ENCODE data around the gene KAZN.
"Not testable (repeated sequence)": the region's sequence is repeated elsewhere in the genome, so short reads cannot be mapped to it uniquely, and the experiment has no call there.

The KAZN gene

DNA sequence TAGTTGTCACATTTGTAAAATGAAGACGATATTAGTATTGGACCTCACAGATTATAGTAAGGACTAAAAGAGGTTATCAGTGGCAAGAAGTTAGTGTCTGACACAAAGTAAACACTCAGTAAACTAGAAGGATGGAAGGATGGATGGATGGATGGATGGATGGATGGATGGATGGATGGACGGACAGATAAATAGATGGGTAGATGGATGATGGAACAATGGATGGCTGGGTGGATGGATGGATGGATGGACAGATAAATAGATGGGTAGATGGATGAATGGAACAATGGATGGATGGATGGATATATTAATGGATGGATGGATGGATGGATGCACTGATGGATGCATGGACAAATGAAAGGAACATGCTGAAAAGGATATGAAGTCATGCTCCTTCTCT is 22.3 kb upstream of the KAZN start:
- Histone ChIP-seq H3K4me1 (ENCODE audit: control insufficient read depth, insufficient read depth, low read length) (no peaks in the 10 kb centered on the region), H3K4me3 (ENCODE audit: low read depth, low read length) (no peak overlapping the region), H3K27ac (ENCODE audit: extremely low read depth, low read depth, low read length) (no peak overlapping the region), H3K9me3 (ENCODE audit: control insufficient read depth, insufficient read depth, low read depth, low read length) (no peaks in the 10 kb centered on the region), H3K36me3 (ENCODE audit: control insufficient read depth in 2 of 2, insufficient read depth in 1 of 2, low read length in 2 of 2) (no peaks in the 10 kb centered on the region)
- ChIA-PET POLR2A (no interaction called here), CTCF (interaction anchor here (0.6 kb wide), 1 partner anchor 24 kb away, joined by 6 read pairs; no protein-coding TSS in a partner anchor)
- TF ChIP-seq ZIC2 (tag by site-specific recombination; IDR thresholded peaks at IDR 0.05) = no peak
- TF ChIP-seq ZBTB17 (tag by site-specific recombination; IDR thresholded peaks at IDR 0.05) = peak; percentile 64; the same call in 1 of the 2 replicates
- TF ChIP-seq ZNF777 (tag by site-specific recombination; IDR thresholded peaks at IDR 0.05; ENCODE audit: borderline replicate concordance) = no peak
- TF ChIP-seq ZNF366 (tag by site-specific recombination; conservative IDR thresholded peaks at IDR 0.05) = peak; percentile 86

DNA sequence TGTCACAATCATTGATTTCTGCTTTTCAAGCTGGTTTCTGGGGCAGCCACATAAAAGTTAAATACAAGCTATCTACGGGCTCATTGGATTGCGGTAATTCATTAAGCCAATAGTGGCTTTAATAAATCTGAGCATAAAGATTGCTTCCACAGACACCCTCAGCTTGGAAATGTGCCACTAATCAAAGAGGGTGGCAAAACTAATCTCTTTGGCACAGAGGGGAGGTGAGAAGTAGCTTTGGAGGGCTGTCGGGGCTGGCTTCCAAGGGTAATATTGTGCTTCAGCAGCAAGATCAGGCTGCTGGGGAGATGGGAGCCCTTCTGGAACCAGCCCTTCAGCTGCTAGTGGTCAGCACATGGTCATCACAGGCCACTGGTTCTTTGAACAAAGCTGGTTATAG is 21.2 kb upstream of the KAZN start:
- Histone ChIP-seq H3K9me3 (ENCODE audit: control insufficient read depth, insufficient read depth, low read depth, low read length) (no peaks in the 10 kb centered on the region), H3K36me3 (ENCODE audit: control insufficient read depth in 2 of 2, insufficient read depth in 1 of 2, low read length in 2 of 2) (no peaks in the 10 kb centered on the region), H3K4me1 (ENCODE audit: control insufficient read depth, insufficient read depth, low read length) (no peaks in the 10 kb centered on the region), H3K4me3 (ENCODE audit: low read depth, low read length) (no peak overlapping the region), H3K27ac (ENCODE audit: extremely low read depth, low read depth, low read length) (no peak overlapping the region)
- CTCF ChIA-PET = no interaction called here
- POLR2A ChIA-PET = no interaction called here
- TF ChIP-seq ZNF184 (tag by site-specific recombination; IDR thresholded peaks at IDR 0.05) = no peak
- TF ChIP-seq ZNF548 (tag by site-specific recombination; IDR thresholded peaks at IDR 0.05) = no peak
- no peak for TF ChIP-seq TRIM28 (IDR thresholded peaks at IDR 0.05; ENCODE audit: borderline replicate concordance, low read length)
- TF ChIP-seq SP2 (tag by site-specific recombination; IDR thresholded peaks at IDR 0.05) = no peak
- no peak for TF ChIP-seq WT1 (tag by site-specific recombination; IDR thresholded peaks at IDR 0.05)
- no peak for TF ChIP-seq GFI1B (tag by site-specific recombination; IDR thresholded peaks at IDR 0.05)
- no peak for TF ChIP-seq ZNF529 (tag by site-specific recombination; IDR thresholded peaks at IDR 0.05; ENCODE audit: insufficient replicate concordance)

DNA sequence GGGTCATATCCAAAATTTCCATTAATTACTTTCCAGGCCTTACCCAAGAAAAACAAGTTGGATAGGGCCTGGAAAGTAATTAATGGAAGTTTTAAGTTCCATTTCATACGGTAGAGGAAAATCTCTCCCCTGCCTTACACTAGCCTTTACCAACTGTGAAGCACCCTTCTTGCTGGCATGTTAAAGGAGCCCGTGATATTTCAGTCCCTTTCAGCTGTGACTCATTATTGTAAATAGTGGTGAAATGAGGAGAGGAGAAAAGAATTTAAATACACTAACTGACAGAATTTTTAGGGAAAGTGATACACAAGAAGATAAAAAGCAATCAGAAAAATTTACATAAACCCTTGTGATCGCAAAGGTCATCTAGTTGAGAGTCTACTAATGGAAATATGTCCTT is 20.3 kb upstream of the KAZN start:
- ChIA-PET CTCF (no interaction called here), POLR2A (no interaction called here)
- no peak overlapping the region for H3K27ac ChIP-seq (ENCODE audit: extremely low read depth, low read depth, low read length)
- no peak overlapping the region for H3K4me3 ChIP-seq (ENCODE audit: low read depth, low read length)
- H3K9me3 ChIP-seq (ENCODE audit: control insufficient read depth, insufficient read depth, low read depth, low read length) = no peaks in the 10 kb centered on the region
- H3K4me1 ChIP-seq (ENCODE audit: control insufficient read depth, insufficient read depth, low read length) = no peaks in the 10 kb centered on the region
- no peak for TF ChIP-seq ZBTB48 (tag by site-specific recombination; IDR thresholded peaks at IDR 0.05)
- no peak for TF ChIP-seq ZBTB1 (tag by site-specific recombination; IDR thresholded peaks at IDR 0.05)
- TF ChIP-seq ZNF341 (tag by site-specific recombination; IDR thresholded peaks at IDR 0.05; ENCODE audit: low read depth) = no peak
- H3K36me3 ChIP-seq (ENCODE audit: control insufficient read depth in 2 of 2, insufficient read depth in 1 of 2, low read length in 2 of 2) = no peaks in the 10 kb centered on the region

DNA sequence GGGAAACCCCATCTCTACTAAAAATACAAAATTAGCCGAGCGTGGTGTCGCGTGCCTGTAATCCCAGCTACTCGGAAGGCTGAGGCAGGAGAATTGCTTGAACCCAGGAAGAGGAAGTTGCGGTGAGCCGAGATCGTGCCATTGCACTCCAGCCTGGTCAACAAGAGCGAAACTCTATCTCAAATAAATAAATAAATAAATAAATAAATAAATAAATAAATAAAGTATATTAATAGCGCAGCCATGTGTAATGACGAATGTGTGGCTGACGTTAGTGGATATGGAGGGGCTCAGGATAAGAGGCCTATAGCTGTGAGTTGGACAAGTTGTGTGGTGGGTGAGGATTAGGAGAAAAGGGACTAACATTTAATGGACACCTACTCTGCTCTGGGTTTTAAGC is 18.2 kb upstream of the KAZN start:
- CTCF ChIA-PET = interaction anchor here (0.5 kb wide), 1 partner anchor 21 kb away, joined by 3 read pairs; no protein-coding TSS in a partner anchor
- TF ChIP-seq ZBTB8A (tag by site-specific recombination; IDR thresholded peaks at IDR 0.05) (0 out of 2 replicates have a peak, but pooled peaks have one; percentile 31), ZNF140 (tag by site-specific recombination; IDR thresholded peaks at IDR 0.05) (peak; percentile 10; the same call in 1 of the 2 replicates), ZNF426 (tag by site-specific recombination; IDR thresholded peaks at IDR 0.05) (peak; percentile 45), ZNF555 (tag by site-specific recombination; conservative IDR thresholded peaks at IDR 0.05) (peak; percentile 34), ZNF394 (tag by site-specific recombination; IDR thresholded peaks at IDR 0.05; ENCODE audit: borderline replicate concordance) (peak; percentile 70; the same call in 1 of the 2 replicates), ZNF629 (tag by site-specific recombination; IDR thresholded peaks at IDR 0.05) (0 out of 2 replicates have a peak, but pooled peaks have one; percentile 11)
- TF ChIP-seq, protein P1, sequence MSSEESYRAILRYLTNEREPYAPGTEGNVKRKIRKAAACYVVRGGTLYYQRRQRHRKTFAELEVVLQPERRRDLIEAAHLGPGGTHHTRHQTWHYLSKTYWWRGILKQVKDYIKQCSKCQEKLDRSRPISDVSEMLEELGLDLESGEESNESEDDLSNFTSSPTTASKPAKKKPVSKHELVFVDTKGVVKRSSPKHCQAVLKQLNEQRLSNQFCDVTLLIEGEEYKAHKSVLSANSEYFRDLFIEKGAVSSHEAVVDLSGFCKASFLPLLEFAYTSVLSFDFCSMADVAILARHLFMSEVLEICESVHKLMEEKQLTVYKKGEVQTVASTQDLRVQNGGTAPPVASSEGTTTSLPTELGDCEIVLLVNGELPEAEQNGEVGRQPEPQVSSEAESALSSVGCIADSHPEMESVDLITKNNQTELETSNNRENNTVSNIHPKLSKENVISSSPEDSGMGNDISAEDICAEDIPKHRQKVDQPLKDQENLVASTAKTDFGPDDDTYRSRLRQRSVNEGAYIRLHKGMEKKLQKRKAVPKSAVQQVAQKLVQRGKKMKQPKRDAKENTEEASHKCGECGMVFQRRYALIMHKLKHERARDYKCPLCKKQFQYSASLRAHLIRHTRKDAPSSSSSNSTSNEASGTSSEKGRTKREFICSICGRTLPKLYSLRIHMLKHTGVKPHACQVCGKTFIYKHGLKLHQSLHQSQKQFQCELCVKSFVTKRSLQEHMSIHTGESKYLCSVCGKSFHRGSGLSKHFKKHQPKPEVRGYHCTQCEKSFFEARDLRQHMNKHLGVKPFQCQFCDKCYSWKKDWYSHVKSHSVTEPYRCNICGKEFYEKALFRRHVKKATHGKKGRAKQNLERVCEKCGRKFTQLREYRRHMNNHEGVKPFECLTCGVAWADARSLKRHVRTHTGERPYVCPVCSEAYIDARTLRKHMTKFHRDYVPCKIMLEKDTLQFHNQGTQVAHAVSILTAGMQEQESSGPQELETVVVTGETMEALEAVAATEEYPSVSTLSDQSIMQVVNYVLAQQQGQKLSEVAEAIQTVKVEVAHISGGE (tag by site-specific recombination; conservative IDR thresholded peaks at IDR 0.05; ENCODE audit: low read depth) = peak; percentile 49
- TF ChIP-seq, protein P2, sequence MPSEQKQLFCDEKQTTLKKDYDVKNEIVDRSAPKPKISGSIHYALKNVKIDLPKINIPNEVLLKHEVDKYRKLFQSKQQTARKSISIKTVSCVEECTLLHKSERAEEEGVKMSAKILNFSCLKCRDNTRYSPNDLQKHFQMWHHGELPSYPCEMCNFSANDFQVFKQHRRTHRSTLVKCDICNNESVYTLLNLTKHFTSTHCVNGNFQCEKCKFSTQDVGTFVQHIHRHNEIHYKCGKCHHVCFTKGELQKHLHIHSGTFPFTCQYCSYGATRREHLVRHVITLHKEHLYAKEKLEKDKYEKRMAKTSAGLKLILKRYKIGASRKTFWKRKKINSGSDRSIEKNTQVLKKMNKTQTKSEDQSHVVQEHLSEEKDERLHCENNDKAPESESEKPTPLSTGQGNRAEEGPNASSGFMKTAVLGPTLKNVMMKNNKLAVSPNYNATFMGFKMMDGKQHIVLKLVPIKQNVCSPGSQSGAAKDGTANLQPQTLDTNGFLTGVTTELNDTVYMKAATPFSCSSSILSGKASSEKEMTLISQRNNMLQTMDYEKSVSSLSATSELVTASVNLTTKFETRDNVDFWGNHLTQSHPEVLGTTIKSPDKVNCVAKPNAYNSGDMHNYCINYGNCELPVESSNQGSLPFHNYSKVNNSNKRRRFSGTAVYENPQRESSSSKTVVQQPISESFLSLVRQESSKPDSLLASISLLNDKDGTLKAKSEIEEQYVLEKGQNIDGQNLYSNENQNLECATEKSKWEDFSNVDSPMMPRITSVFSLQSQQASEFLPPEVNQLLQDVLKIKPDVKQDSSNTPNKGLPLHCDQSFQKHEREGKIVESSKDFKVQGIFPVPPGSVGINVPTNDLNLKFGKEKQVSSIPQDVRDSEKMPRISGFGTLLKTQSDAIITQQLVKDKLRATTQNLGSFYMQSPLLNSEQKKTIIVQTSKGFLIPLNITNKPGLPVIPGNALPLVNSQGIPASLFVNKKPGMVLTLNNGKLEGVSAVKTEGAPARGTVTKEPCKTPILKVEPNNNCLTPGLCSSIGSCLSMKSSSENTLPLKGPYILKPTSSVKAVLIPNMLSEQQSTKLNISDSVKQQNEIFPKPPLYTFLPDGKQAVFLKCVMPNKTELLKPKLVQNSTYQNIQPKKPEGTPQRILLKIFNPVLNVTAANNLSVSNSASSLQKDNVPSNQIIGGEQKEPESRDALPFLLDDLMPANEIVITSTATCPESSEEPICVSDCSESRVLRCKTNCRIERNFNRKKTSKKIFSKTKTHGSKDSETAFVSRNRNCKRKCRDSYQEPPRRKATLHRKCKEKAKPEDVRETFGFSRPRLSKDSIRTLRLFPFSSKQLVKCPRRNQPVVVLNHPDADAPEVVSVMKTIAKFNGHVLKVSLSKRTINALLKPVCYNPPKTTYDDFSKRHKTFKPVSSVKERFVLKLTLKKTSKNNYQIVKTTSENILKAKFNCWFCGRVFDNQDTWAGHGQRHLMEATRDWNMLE (tag by site-specific recombination; conservative IDR thresholded peaks at IDR 0.05; ENCODE audit: low read depth) = peak; percentile 66; the same call in 1 of the 2 replicates

More for the DNA sequence above, 18.2 kb upstream of the KAZN start:
- H3K27ac ChIP-seq (ENCODE audit: extremely low read depth, low read depth, low read length); H3K4me1 ChIP-seq (ENCODE audit: control insufficient read depth, insufficient read depth, low read length); H3K36me3 ChIP-seq (ENCODE audit: control insufficient read depth in 2 of 2, insufficient read depth in 1 of 2, low read length in 2 of 2); H3K4me3 ChIP-seq (ENCODE audit: low read depth, low read length); POLR2A ChIA-PET; H3K9me3 ChIP-seq (ENCODE audit: control insufficient read depth, insufficient read depth, low read depth, low read length): not testable (repeated sequence)

Measured in HEK293 (cell line).